HG03196 (cell line): Measurements from ENCODE around the gene TCF7.

ENCODE experiments used
- ATAC-seq: cut with Tn5 transposase; IDR thresholded peaks from one replicate; pipeline ENCODE4 v1.9.1; 2021; ENCODE audit not compliant: unreplicated experiment

Gene TCF7

DNA sequence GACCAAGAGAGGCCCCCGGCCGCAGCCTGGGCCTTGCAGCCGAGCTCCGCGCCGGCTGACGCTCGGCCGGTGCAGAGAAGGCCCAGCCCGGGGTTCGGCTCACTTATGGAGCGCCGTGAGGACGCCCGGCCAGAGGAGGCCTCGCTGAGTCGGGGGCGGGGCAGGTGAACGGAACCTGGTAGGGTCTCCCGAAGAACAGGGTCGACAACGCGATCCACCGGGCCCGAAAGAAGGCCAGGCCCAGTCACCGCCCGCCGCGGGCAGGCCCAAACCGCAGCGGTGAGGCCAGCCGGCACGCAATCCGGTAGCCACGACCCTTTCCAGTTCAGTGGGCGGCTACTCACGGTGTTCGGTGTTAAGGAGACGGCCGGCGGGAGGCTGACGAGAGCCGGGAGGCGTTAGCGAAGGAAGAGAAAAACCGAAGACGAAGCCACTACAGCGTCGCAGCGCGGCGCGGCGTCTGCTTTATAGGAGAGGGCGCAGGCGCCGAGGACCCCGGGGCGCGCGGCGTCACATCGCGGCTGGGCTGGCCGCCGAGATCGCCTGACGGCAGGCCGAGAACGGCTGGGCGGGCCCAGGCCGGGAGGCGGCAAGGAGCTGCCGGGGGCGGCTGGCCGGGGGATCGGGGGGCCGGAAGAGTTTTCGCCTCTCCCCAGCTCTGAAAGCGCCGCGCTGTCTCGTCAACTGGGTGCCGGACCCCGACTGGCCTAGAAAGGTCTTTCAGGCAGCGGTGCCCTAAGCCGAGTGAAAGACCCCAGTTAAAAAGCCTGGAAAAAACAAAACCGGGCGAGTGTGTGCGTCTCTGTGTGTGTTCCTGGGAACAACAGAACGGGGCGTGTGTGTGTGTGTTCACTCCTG lies 62.3 kb downstream of the TCF7 start, which contains the start of gene SKP1:
Gene SKP1 (minus strand): TSS at position 440 of the 858 bp plus-strand sequence. CDS start 2,928 bp downstream, outside the sequence.
- peak; percentile 82 for ATAC-seq

DNA sequence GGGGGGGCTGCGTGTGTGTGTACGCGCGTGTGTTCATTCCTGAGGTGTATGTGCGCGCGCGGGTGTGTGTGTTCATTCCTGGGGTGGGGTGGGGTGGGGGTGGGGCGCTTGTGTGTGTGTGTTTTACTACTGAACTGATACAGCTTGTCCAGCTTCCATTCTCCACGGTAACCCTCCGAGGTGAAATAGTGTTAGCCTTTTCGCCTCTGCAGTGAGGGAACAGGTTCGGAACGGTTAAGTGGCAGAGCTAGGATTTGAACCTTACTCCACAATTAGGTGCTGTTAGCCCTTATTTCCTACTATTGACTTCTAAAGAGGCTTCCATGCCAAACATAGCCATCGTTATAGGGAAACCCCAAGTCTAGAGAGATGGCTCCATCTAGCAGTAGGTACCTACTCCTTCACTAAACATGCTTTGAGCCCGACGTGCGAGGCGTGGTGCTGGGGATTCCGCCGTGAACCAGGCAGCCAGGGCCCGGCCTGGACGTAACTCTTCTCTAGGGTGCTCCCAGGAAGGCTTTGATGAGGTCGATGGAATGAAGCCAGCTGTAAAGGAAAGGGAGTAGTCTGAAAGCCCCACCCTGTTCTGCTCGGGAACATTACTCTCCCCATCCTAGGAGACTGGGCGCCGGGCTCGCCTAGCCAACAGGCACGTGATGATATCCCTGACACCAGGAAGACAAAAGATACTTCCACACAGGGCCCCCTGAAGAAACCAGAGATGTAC lies 63.1 kb downstream of the TCF7 start:
- ATAC-seq, result no peak

DNA sequence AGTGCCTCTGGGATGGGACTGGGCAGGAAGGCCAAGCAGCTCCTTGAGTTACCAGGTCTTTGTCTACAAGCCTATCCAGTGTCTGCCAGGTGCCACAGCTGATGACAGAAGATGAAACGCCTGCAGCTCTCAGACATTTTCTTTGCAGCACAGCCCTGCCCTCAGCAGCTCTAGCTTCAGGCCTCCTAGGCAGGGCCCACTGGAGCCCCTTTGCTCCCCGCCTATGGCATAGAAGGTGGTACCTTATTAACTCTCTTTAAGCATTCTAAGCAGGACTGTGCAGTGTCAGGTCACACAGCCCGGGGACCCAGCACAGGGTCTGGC lies 63.6 kb downstream of the TCF7 start:
- ATAC-seq, result no peak

DNA sequence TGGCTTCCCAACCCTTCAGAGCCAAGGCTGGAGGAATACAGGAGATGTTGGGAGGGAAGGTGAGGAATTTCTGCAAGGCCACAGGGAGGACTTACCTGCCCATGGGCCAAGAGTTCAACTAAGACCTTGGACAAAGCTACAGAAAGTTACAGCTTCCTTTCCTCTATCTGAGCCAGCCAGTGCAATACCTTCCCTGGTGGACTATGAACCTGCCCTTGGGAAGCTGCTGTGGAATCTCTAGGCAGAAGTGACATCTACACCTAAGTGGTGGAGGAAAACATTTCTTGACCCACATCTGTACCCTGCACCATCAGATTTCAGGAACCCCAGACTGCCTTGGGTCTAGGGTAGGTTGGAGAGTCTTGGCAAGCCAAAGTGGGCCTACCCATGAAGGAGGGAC lies 69.0 kb downstream of the TCF7 start:
- no peak for ATAC-seq

DNA sequence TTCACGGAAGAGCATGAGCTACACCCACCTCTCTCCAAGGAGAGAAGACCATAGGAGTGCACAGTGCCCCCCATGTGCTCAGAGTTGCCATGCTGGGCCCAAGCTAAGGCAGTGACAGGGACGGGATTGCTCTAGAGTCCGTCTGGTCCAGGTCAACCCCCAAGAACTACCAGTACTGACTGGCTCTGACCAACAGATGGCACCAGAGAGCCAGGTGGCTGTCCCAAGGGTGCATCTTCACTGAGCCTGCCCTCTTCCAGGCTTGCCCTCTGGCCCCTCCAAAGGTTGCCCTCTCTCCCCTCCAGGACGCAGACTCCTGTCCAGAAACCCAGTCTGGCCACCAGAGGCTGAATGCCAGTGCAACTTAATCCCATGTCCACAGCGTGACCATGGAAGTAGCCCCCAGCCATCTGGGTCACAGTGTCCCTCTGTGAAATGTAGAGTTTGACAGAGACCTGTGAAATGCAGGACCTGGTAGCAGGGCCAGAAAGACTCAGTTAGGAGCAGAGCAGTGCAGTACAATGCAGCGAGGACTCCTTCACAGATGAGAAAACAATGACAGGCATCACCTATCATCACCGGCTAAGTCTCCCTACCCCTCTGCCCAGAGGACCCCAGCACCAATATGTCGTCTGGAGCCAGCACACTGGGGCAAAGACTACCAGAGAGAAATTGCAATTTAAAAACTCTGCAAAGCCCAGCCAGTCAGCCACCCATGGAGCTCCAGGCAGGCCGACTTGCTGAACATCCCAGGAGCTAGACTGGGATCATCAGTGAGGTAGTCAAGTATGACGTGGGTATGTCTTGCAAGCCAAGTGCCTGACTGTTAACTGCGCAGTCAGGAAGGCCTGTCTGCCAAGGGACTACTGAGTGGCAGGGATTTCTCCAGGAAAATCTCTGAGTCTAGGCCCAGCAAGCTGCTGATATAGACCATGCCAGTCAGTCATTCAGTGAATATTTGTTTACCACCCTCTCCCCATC lies 70.0 kb downstream of the TCF7 start:
- no peak for ATAC-seq

DNA sequence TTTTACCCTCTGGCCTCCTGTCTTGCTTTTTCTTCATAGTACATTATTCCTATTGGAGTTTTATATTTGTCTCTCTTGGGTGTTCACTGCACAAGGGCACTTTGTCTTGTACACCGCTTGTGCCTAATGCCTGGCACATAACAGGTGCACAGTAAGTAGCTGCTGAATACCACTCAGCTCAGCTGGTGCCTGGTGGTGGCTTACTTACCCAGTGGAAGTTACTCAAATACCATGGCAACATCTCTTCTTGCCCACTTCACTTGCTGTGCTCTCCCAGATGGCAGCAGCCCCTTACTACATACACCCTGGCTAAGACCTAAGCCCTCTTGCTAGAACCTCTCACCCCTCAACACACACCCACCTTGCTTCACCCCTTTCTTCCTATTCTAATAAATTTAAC lies 73.6 kb downstream of the TCF7 start:
- ATAC-seq, result no peak

DNA sequence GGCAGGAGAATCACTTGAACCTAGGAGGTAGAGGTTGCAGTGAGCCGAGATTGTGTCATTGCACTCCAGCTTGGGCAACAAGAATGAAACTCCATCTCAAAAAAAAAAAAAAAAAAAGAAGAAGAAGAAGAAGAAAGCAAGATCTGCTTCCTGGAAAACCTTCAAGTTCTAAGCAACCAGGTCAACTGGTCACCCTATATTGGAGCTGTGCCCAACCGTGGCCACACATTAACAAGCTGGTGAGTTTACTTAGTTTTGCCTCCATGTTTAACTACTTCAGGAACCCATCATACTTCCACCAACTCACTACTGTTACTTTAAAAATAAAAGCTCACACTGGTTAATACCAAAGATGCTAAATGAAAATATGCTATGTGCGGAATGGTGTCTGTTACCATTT lies 74.5 kb downstream of the TCF7 start:
- ATAC-seq, result no peak

DNA sequence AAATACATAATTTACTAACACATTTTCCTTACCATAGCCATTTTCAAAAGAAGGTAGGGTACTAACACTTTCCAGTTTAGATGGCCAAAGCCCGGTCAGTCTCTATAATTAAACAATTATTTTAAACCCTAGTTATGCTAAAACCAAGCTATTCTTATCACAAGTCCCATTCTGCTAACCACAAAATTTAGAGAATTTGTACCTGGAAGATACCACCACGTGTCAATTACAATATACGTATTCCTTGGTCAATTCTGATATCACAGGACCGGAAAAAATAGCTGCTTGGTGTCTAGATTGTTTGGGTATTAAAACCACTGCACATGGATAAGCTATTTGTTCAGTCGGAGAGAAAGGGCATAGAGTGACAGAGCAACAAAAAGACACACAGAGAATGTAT lies 81.2 kb downstream of the TCF7 start:
- ATAC-seq, result no peak
